Measurements from ENCODE around the gene CAMKMT. TPM values are rescaled to one million over a fixed set of nuclear protein-coding genes. Genes with fewer than 3 reads are reported as not detected.

Gene CAMKMT
- total RNA-seq, 4 donors from 2014 or later: 4.5 to 57.9 (median 15.4) TPM

DNA sequence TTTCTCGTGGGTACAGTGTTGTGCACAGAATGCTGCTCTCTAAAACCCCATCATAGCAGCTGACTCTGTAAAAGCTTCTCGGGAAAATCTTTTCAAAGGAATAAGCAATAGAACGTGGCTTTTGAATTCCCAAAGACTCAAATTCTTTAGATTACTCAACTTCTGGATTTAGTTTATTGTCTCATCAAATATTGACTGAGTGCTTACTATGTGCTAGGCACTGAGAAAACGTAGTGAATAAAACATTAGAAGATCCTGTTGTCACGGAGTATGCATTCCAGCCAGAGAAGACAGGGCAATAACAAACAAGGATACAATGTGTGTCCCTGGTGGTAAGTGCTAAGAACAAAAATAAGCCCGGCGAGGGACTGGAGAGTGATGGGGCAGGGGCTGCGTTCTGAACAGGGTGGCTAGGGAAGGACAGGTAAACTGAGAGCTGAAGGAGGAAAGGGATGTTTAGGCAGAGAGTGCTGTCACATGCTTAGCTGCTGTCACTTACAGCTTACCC is 401.6 kb downstream of the CAMKMT start:
- intact Hi-C loops (cut with DNase I; ENCODE audit: low total_unique reads): no loop called here
- TF ChIP-seq POLR2A (IDR thresholded peaks at IDR 0.05) (no peak), POLR2AphosphoS5 (IDR thresholded peaks at IDR 0.05) (no peak), EP300 (IDR thresholded peaks at IDR 0.05; ENCODE audit: low read depth) (no peak)
- TF ChIP-seq, protein P1, sequence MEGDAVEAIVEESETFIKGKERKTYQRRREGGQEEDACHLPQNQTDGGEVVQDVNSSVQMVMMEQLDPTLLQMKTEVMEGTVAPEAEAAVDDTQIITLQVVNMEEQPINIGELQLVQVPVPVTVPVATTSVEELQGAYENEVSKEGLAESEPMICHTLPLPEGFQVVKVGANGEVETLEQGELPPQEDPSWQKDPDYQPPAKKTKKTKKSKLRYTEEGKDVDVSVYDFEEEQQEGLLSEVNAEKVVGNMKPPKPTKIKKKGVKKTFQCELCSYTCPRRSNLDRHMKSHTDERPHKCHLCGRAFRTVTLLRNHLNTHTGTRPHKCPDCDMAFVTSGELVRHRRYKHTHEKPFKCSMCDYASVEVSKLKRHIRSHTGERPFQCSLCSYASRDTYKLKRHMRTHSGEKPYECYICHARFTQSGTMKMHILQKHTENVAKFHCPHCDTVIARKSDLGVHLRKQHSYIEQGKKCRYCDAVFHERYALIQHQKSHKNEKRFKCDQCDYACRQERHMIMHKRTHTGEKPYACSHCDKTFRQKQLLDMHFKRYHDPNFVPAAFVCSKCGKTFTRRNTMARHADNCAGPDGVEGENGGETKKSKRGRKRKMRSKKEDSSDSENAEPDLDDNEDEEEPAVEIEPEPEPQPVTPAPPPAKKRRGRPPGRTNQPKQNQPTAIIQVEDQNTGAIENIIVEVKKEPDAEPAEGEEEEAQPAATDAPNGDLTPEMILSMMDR (IDR thresholded peaks at IDR 0.05): no peak
- whole genome bisulfite sequencing, 2 donors (ENCODE audit: low coverage in 1 of 2): 75 to 79% methylated on average over 6 to 8 of the region's 8 CpGs
- no peak for DNase-seq
- no peaks in the 10 kb centered on the region for H3K4me1 ChIP-seq
- no peak overlapping the region for H3K4me3 ChIP-seq
- no peaks in the 10 kb centered on the region for H3K36me3 ChIP-seq
- no peaks in the 10 kb centered on the region for H3K9me3 ChIP-seq
- H3K27ac ChIP-seq: no peak overlapping the region
- H3K27me3 ChIP-seq: peaks cover 4% of the 10 kb centered on the region
- in situ Hi-C loops (cut with MboI; ENCODE audit: low pct_ligation_motif_present in 1 of 4, low pct_unique_long_range_greater_than_20kb in 1 of 4, low sequenced_read_pairs in 3 of 4): no loop called here

DNA sequence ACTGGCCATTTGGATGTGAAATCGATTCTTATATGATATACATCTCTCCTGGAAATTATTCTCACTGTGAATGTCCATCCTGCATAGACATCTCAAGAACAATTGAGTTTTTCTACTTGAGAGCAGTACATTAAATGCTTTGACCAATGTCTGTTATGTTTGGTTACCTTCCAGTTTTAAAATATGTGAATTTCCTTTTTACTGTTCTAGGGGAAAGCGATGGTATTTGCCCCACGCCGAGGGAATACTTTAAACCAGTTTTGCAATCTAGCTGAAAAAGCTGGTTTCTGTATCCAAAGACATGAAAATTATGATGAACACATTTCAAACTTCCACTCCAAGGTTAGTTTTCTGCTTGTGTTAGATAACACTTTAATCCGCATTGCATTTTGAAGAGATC is 404.5 kb downstream of the CAMKMT start:
- no peaks in the 10 kb centered on the region for H3K9me3 ChIP-seq
- H3K4me1 ChIP-seq: no peaks in the 10 kb centered on the region
- TF ChIP-seq EP300 (IDR thresholded peaks at IDR 0.05; ENCODE audit: low read depth) (no peak), POLR2AphosphoS5 (IDR thresholded peaks at IDR 0.05) (no peak), POLR2A (IDR thresholded peaks at IDR 0.05) (no peak)
- TF ChIP-seq, protein P1 (IDR thresholded peaks at IDR 0.05): no peak
- no peak overlapping the region for H3K4me3 ChIP-seq
- H3K27ac ChIP-seq: no peak overlapping the region
- H3K27me3 ChIP-seq: peaks cover 4% of the 10 kb centered on the region
- in situ Hi-C loops (cut with MboI; ENCODE audit: low pct_ligation_motif_present in 1 of 4, low pct_unique_long_range_greater_than_20kb in 1 of 4, low sequenced_read_pairs in 3 of 4): no loop called here
- no peaks in the 10 kb centered on the region for H3K36me3 ChIP-seq
- 91% methylated on average over 5 of the region's 5 CpGs for WGBS, 2 donors (ENCODE audit: low coverage in 1 of 2)
- intact Hi-C loops (cut with DNase I; ENCODE audit: low total_unique reads): no loop called here
- no peak for DNase-seq

DNA sequence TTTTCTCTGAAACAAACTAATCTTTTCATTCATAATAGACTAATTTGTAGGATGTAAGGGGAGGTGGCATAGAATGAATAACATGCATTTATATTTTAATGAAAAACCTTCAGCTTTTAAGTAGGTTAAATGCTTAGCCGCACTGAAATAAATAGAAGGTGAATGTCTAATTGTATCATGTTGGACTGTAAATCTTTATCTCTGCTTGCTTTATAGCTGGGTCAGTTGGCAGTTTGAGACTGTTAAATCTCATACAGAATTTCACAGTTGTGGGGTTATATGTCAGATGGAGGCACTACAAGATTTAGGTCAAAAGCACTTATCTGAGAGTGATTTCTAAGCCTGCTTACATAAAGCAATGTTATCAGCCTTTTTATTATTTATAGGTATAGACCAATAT is 405.0 kb downstream of the CAMKMT start:
- no peak overlapping the region for H3K27ac ChIP-seq
- peaks cover 4% of the 10 kb centered on the region for H3K27me3 ChIP-seq
- TF ChIP-seq POLR2A (IDR thresholded peaks at IDR 0.05) (no peak), POLR2AphosphoS5 (IDR thresholded peaks at IDR 0.05) (no peak), EP300 (IDR thresholded peaks at IDR 0.05; ENCODE audit: low read depth) (no peak)
- TF ChIP-seq, protein P1 (IDR thresholded peaks at IDR 0.05): no peak
- no peaks in the 10 kb centered on the region for H3K9me3 ChIP-seq
- DNase-seq: no peak
- no peak overlapping the region for H3K4me3 ChIP-seq
- no peaks in the 10 kb centered on the region for H3K36me3 ChIP-seq
- 92 to 94% methylated on average over 1 of the region's 1 CpG for WGBS, 2 donors (ENCODE audit: low coverage in 1 of 2)
- in situ Hi-C loops (cut with MboI; ENCODE audit: low pct_ligation_motif_present in 1 of 4, low pct_unique_long_range_greater_than_20kb in 1 of 4, low sequenced_read_pairs in 3 of 4) (no loop called here), intact Hi-C loops (cut with DNase I; ENCODE audit: low total_unique reads) (no loop called here)
- H3K4me1 ChIP-seq: no peaks in the 10 kb centered on the region

DNA sequence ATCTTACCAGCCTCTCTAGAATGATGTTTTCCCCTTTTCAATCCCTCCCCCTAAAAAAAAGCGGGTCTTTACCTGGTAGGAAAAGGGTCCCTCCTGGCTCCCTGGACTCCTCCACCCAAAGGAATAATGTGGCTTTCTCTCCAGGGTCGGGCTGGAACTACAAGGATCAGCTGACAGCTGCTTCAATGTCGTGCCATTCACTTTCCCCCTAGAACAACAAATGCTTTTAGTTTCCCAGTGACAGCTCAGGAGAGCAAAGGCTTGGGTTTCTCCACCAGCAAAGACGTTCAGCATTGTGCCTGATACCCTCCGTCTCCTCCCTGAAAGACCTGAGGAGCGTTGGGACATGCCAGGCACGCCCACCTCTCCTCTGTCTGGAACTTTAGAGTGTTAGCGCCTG is 405.9 kb downstream of the CAMKMT start:
- Histone ChIP-seq H3K4me3 (no peak overlapping the region), H3K27me3 (peaks cover 4% of the 10 kb centered on the region), H3K36me3 (no peaks in the 10 kb centered on the region), H3K27ac (no peak overlapping the region), H3K4me1 (no peaks in the 10 kb centered on the region), H3K9me3 (no peaks in the 10 kb centered on the region)
- 89 to 100% methylated on average over 3 to 8 of the region's 8 CpGs for WGBS, 2 donors (ENCODE audit: low coverage in 1 of 2)
- no peak for DNase-seq
- TF ChIP-seq, protein P1 (IDR thresholded peaks at IDR 0.05): no peak
- TF ChIP-seq POLR2AphosphoS5 (IDR thresholded peaks at IDR 0.05) (no peak), EP300 (IDR thresholded peaks at IDR 0.05; ENCODE audit: low read depth) (no peak), POLR2A (IDR thresholded peaks at IDR 0.05) (no peak)
- in situ Hi-C loops (cut with MboI; ENCODE audit: low pct_ligation_motif_present in 1 of 4, low pct_unique_long_range_greater_than_20kb in 1 of 4, low sequenced_read_pairs in 3 of 4): no loop called here
- intact Hi-C loops (cut with DNase I; ENCODE audit: low total_unique reads): no loop called here

Data from transverse colon (tissue), 4 donors.